Calu3 (cell line): ENCODE measurements around the gene CDKAL1. TPM values are rescaled to one million over a fixed set of nuclear protein-coding genes. Genes with fewer than 3 reads are reported as not detected.

ENCODE experiments used
- BruUV-seq: library from RNA; stranded (reverse); fragments of 400-500 nt; replicated peaks from 2 replicates; lab custom pipeline; 2021; lab: Mats Ljungman, UMichigan
- CTCF ChIA-PET: fragments of 300-600 bp; sonication (Branson Sonifier 250); formaldehyde crosslinking; loops from one replicate; lab custom pipeline; 2022; ENCODE audit warnings: antibody characterized with exemption; lab: Charles Lee
- DNase-seq: peaks from one replicate; pipeline ENCODE4 v3.0.0; 2022
- H3K27ac Mint-ChIP-seq: one replicate; pipeline ENCODE4 v1.8.0; 2022; ENCODE audit warnings: mixed read lengths; ENCODE audit not compliant: unreplicated experiment
- H3K27me3 Mint-ChIP-seq: one replicate; pipeline ENCODE4 v1.8.0; 2022; ENCODE audit warnings: mixed read lengths; ENCODE audit not compliant: unreplicated experiment
- H3K36me3 Mint-ChIP-seq: one replicate; pipeline ENCODE4 v1.8.0; 2022; ENCODE audit warnings: mild to moderate bottlenecking, moderate library complexity, mixed read lengths; ENCODE audit not compliant: insufficient read depth, unreplicated experiment
- H3K4me1 Mint-ChIP-seq: one replicate; pipeline ENCODE4 v1.8.0; 2022; ENCODE audit warnings: mild to moderate bottlenecking, low read depth, mixed read lengths; ENCODE audit not compliant: unreplicated experiment
- H3K4me3 Mint-ChIP-seq: one replicate; pipeline ENCODE4 v1.8.0; 2022; ENCODE audit warnings: mild to moderate bottlenecking, low read depth, moderate library complexity, mixed read lengths; ENCODE audit not compliant: unreplicated experiment
- H3K9me3 Mint-ChIP-seq: one replicate; pipeline ENCODE4 v1.8.0; 2022; ENCODE audit warnings: low read depth, mixed read lengths; ENCODE audit not compliant: unreplicated experiment
- intact Hi-C: fragments of 100-400 bp; cut with micrococcal nuclease; formaldehyde crosslinking; loops from one replicate; pipeline ENCODE4 v1.10.0; 2022; ENCODE audit not compliant: unreplicated experiment
- total RNA-seq: library from RNA; stranded (reverse); gene quantifications from 2 replicates; pipeline ENCODE4 v1.2.3, GENCODE V29; 2022
- TF ChIP-seq, protein P1 (sequence below): fragments of 200-600 bp; IDR thresholded peaks from one replicate; pipeline ENCODE4 v1.8.0; 2022; ENCODE audit warnings: antibody characterized with exemption; ENCODE audit not compliant: unreplicated experiment

Gene CDKAL1
- total RNA-seq, 1 experiment from 2014 or later: 39.6 TPM

GRCh38 chr6:21024616-21025015 is 490.4 kb downstream of the CDKAL1 start:
- CTCF ChIA-PET: interaction anchor here (0.7 kb wide), 1 partner anchor 564 kb away, joined by 16 read pairs; no protein-coding TSS in a partner anchor
- Mint-ChIP-seq H3K27me3 (no peaks in the 10 kb centered on the region), H3K9me3 (peaks cover 8% of the 10 kb centered on the region), H3K36me3 (peaks cover 23% of the 10 kb centered on the region), H3K27ac (peak overlapping the region; percentile 97), H3K4me3 (no peak overlapping the region), H3K4me1 (peaks cover 68% of the 10 kb centered on the region)
- intact Hi-C loops: loop anchor here (5.0 kb wide), 3 partner anchors 253 to 1803 kb away; no protein-coding TSS in a partner anchor
- TF ChIP-seq, protein P1, sequence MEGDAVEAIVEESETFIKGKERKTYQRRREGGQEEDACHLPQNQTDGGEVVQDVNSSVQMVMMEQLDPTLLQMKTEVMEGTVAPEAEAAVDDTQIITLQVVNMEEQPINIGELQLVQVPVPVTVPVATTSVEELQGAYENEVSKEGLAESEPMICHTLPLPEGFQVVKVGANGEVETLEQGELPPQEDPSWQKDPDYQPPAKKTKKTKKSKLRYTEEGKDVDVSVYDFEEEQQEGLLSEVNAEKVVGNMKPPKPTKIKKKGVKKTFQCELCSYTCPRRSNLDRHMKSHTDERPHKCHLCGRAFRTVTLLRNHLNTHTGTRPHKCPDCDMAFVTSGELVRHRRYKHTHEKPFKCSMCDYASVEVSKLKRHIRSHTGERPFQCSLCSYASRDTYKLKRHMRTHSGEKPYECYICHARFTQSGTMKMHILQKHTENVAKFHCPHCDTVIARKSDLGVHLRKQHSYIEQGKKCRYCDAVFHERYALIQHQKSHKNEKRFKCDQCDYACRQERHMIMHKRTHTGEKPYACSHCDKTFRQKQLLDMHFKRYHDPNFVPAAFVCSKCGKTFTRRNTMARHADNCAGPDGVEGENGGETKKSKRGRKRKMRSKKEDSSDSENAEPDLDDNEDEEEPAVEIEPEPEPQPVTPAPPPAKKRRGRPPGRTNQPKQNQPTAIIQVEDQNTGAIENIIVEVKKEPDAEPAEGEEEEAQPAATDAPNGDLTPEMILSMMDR: no peak
- DNase-seq: peak; percentile 9
- no TSS peak for BruUV-seq

GRCh38 chr6:21026576-21027273 is 492.5 kb downstream of the CDKAL1 start:
- intact Hi-C loops: no loop called here
- no TSS peak for BruUV-seq
- TF ChIP-seq, protein P1: no peak
- Mint-ChIP-seq H3K4me3 (no peak overlapping the region), H3K9me3 (peaks cover 8% of the 10 kb centered on the region), H3K27ac (peak overlapping the region; percentile 47), H3K27me3 (no peaks in the 10 kb centered on the region), H3K36me3 (peaks cover 20% of the 10 kb centered on the region), H3K4me1 (peaks cover 55% of the 10 kb centered on the region)
- DNase-seq: no peak
- CTCF ChIA-PET: no interaction called here

- DNase-seq: no peak
- Mint-ChIP-seq H3K27ac (peak overlapping the region; percentile 47), H3K36me3 (peaks cover 12% of the 10 kb centered on the region), H3K4me1 (peaks cover 47% of the 10 kb centered on the region), H3K9me3 (peaks cover 8% of the 10 kb centered on the region), H3K27me3 (no peaks in the 10 kb centered on the region), H3K4me3 (no peak overlapping the region)
- CTCF ChIA-PET: no interaction called here
- TF ChIP-seq, protein P1: no peak
- no TSS peak for BruUV-seq
- intact Hi-C loops: no loop called here
Measured at GRCh38 chr6:21027507-21027906, 493.2 kb downstream of the CDKAL1 start.

GRCh38 chr6:21031182-21031581 is 496.9 kb downstream of the CDKAL1 start:
- CTCF ChIA-PET: interaction anchor here (0.6 kb wide), 1 partner anchor 270 kb away, joined by 9 read pairs; no protein-coding TSS in a partner anchor
- DNase-seq: no peak
- no peaks in the 10 kb centered on the region for H3K27me3 Mint-ChIP-seq
- no peaks in the 10 kb centered on the region for H3K36me3 Mint-ChIP-seq
- H3K27ac Mint-ChIP-seq: no peak overlapping the region
- H3K4me3 Mint-ChIP-seq: no peak overlapping the region
- intact Hi-C loops: no loop called here
- peaks cover 32% of the 10 kb centered on the region for H3K4me1 Mint-ChIP-seq
- peaks cover 8% of the 10 kb centered on the region for H3K9me3 Mint-ChIP-seq
- BruUV-seq: no TSS peak
- TF ChIP-seq, protein P1: no peak
